ENCODE measurements around the gene DLX4. TPM values are rescaled to one million over a fixed set of nuclear protein-coding genes. Genes with fewer than 3 reads are reported as not detected.
A peak's percentile ranks its signal among the peaks of the same experiment; 100 is the strongest.

The DLX4 gene
- total and polyA plus RNA-seq, 2 experiments from 2014 or later = 0.40 TPM; not detected in 1

GRCh38 chr17:49995055-49995738 is 26.2 kb downstream of the DLX4 start, which contains the start of gene DLX3:
Gene DLX3, minus strand, starts transcription at chr17:49995224. Its CDS starts 226 bp downstream, at chr17:49994998.
- H3K36me3 ChIP-seq (ENCODE audit: low read depth) = no peaks in the 10 kb centered on the region
- peak within 1 kb of the TSS; percentile 70 for H3K4me3 ChIP-seq
- WGBS, 2 experiments (ENCODE audit: low coverage in 1 of 2, low lambda C conversion rate in 2 of 2, missing lambda C conversion rate in 2 of 2) = 4 to 6% methylated on average over 22 to 29 of the region's 29 CpGs
- H3F3A ChIP-seq (ENCODE audit: insufficient read depth) = no peaks in the 10 kb centered on the region
- H3K9ac ChIP-seq = peak within 1 kb of the TSS; percentile 57
- peaks cover 13% of the 10 kb centered on the region; the same call in 1 of the 2 replicates for H3K27me3 ChIP-seq (replicated peaks; ENCODE audit: insufficient read depth)
- DNase-seq = peak; percentile 91
- 0 out of 2 replicates have a peak, but pooled peaks cover 6% of the 10 kb centered on the region for H3K4me1 ChIP-seq (ENCODE audit: insufficient read depth)
- no peaks in the 10 kb centered on the region for H3K79me2 ChIP-seq (ENCODE audit: insufficient read depth)
- no peak within 1 kb of the TSS for H3K27ac ChIP-seq
- H3K4me2 ChIP-seq (ENCODE audit: unreplicated experiment) = peak within 1 kb of the TSS; percentile 75
- in situ Hi-C loops (cut with MboI) = loop anchor here (25.0 kb wide), 1 partner anchor 433 kb away; no protein-coding TSS in a partner anchor
- TF ChIP-seq EZH2 (IDR thresholded peaks at IDR 0.05; ENCODE audit: insufficient read depth, poor library complexity, severe bottlenecking) (no peak), EZH2phosphoT487 (IDR thresholded peaks at IDR 0.05; ENCODE audit: insufficient read depth, low read depth) (no peak)
- H3K9me3 ChIP-seq (ENCODE audit: low read depth) = no peaks in the 10 kb centered on the region
- peak within 1 kb of the TSS; percentile 67 for H2AFZ ChIP-seq
- H4K20me1 ChIP-seq (ENCODE audit: insufficient read depth) = no peaks in the 10 kb centered on the region
- H3K9me2 ChIP-seq (ENCODE audit: insufficient read depth) = no peaks in the 10 kb centered on the region

- no peak overlapping the region for H3K27ac ChIP-seq
- no peaks in the 10 kb centered on the region for H3K9me2 ChIP-seq (ENCODE audit: insufficient read depth)
- H3K4me1 ChIP-seq (ENCODE audit: insufficient read depth) = 0 out of 2 replicates have a peak, but pooled peaks cover 6% of the 10 kb centered on the region
- H2AFZ ChIP-seq = no peak overlapping the region
- no peak overlapping the region for H3K9ac ChIP-seq
- H3K36me3 ChIP-seq (ENCODE audit: low read depth) = no peaks in the 10 kb centered on the region
- no peak overlapping the region for H3K4me2 ChIP-seq (ENCODE audit: unreplicated experiment)
- in situ Hi-C loops (cut with MboI) = loop anchor here (25.0 kb wide), 1 partner anchor 434 kb away; no protein-coding TSS in a partner anchor
- H3K79me2 ChIP-seq (ENCODE audit: insufficient read depth) = no peaks in the 10 kb centered on the region
- H4K20me1 ChIP-seq (ENCODE audit: insufficient read depth) = no peaks in the 10 kb centered on the region
- H3K4me3 ChIP-seq = no peak overlapping the region
- WGBS, 2 experiments (ENCODE audit: low coverage in 1 of 2, low lambda C conversion rate in 2 of 2, missing lambda C conversion rate in 2 of 2) = 26 to 30% methylated on average over 7 of the region's 7 CpGs
- DNase-seq = no peak
- H3F3A ChIP-seq (ENCODE audit: insufficient read depth) = no peaks in the 10 kb centered on the region
- peaks cover 22% of the 10 kb centered on the region for H3K27me3 ChIP-seq (replicated peaks; ENCODE audit: insufficient read depth)
- H3K9me3 ChIP-seq (ENCODE audit: low read depth) = no peaks in the 10 kb centered on the region
- no peak for TF ChIP-seq EZH2phosphoT487 (IDR thresholded peaks at IDR 0.05; ENCODE audit: insufficient read depth, low read depth)
- no peak for TF ChIP-seq EZH2 (IDR thresholded peaks at IDR 0.05; ENCODE audit: insufficient read depth, poor library complexity, severe bottlenecking)
These were observed 27.1 kb downstream of the DLX4 start for GRCh38 chr17:49996121-49996494.

- Histone ChIP-seq H3K79me2 (ENCODE audit: insufficient read depth) (no peaks in the 10 kb centered on the region), H3K4me3 (peak overlapping the region; percentile 68), H4K20me1 (ENCODE audit: insufficient read depth) (no peaks in the 10 kb centered on the region), H3K9me2 (ENCODE audit: insufficient read depth) (no peaks in the 10 kb centered on the region), H3K27ac (no peak overlapping the region), H2AFZ (peak overlapping the region; percentile 67), H3K4me1 (ENCODE audit: insufficient read depth) (0 out of 2 replicates have a peak, but pooled peaks cover 6% of the 10 kb centered on the region), H3F3A (ENCODE audit: insufficient read depth) (no peaks in the 10 kb centered on the region), H3K9ac (peak overlapping the region; percentile 27; the same call in 1 of the 2 replicates), H3K4me2 (ENCODE audit: unreplicated experiment) (peak overlapping the region; percentile 76), H3K9me3 (ENCODE audit: low read depth) (no peaks in the 10 kb centered on the region), H3K27me3 (replicated peaks; ENCODE audit: insufficient read depth) (peaks cover 28% of the 10 kb centered on the region), H3K36me3 (ENCODE audit: low read depth) (no peaks in the 10 kb centered on the region)
- no peak for TF ChIP-seq EZH2phosphoT487 (IDR thresholded peaks at IDR 0.05; ENCODE audit: insufficient read depth, low read depth)
- TF ChIP-seq EZH2 (IDR thresholded peaks at IDR 0.05; ENCODE audit: insufficient read depth, poor library complexity, severe bottlenecking) = no peak
- in situ Hi-C loops (cut with MboI) = loop anchor here (25.0 kb wide), 1 partner anchor 434 kb away; no protein-coding TSS in a partner anchor
- WGBS, 2 experiments (ENCODE audit: low coverage in 1 of 2, low lambda C conversion rate in 2 of 2, missing lambda C conversion rate in 2 of 2) = 2 to 3% methylated on average over 25 to 58 of the region's 58 CpGs
- DNase-seq = peak; percentile 73
These were observed 27.7 kb downstream of the DLX4 start for GRCh38 chr17:49996495-49997300.

GRCh38 chr17:49997301-49997650 is 28.3 kb downstream of the DLX4 start:
- Histone ChIP-seq H3K27me3 (replicated peaks; ENCODE audit: insufficient read depth) (peaks cover 33% of the 10 kb centered on the region), H2AFZ (0 out of 2 replicates have a peak overlapping the region, but pooled peaks have one; percentile 67), H3K9me3 (ENCODE audit: low read depth) (no peaks in the 10 kb centered on the region), H3K36me3 (ENCODE audit: low read depth) (no peaks in the 10 kb centered on the region), H3K4me1 (ENCODE audit: insufficient read depth) (0 out of 2 replicates have a peak, but pooled peaks cover 6% of the 10 kb centered on the region), H3K79me2 (ENCODE audit: insufficient read depth) (no peaks in the 10 kb centered on the region), H3K27ac (no peak overlapping the region), H4K20me1 (ENCODE audit: insufficient read depth) (no peaks in the 10 kb centered on the region), H3K4me2 (ENCODE audit: unreplicated experiment) (peak overlapping the region; percentile 41), H3K9me2 (ENCODE audit: insufficient read depth) (no peaks in the 10 kb centered on the region), H3F3A (ENCODE audit: insufficient read depth) (no peaks in the 10 kb centered on the region), H3K9ac (no peak overlapping the region), H3K4me3 (peak overlapping the region; percentile 68; the same call in 1 of the 2 replicates)
- WGBS, 2 experiments (ENCODE audit: low coverage in 1 of 2, low lambda C conversion rate in 2 of 2, missing lambda C conversion rate in 2 of 2) = 23 to 39% methylated on average over 6 of the region's 6 CpGs
- no peak for TF ChIP-seq EZH2 (IDR thresholded peaks at IDR 0.05; ENCODE audit: insufficient read depth, poor library complexity, severe bottlenecking)
- no peak for TF ChIP-seq EZH2phosphoT487 (IDR thresholded peaks at IDR 0.05; ENCODE audit: insufficient read depth, low read depth)
- in situ Hi-C loops (cut with MboI) = loop anchor here (25.0 kb wide), 1 partner anchor 435 kb away; no protein-coding TSS in a partner anchor
- DNase-seq = no peak
